Measurements from ENCODE around the gene WDR83.
"Not testable (repeated sequence)": the region's sequence is repeated elsewhere in the genome, so short reads cannot be mapped to it uniquely, and the experiment has no call there.

The WDR83 gene, protein sequence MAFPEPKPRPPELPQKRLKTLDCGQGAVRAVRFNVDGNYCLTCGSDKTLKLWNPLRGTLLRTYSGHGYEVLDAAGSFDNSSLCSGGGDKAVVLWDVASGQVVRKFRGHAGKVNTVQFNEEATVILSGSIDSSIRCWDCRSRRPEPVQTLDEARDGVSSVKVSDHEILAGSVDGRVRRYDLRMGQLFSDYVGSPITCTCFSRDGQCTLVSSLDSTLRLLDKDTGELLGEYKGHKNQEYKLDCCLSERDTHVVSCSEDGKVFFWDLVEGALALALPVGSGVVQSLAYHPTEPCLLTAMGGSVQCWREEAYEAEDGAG

DNA sequence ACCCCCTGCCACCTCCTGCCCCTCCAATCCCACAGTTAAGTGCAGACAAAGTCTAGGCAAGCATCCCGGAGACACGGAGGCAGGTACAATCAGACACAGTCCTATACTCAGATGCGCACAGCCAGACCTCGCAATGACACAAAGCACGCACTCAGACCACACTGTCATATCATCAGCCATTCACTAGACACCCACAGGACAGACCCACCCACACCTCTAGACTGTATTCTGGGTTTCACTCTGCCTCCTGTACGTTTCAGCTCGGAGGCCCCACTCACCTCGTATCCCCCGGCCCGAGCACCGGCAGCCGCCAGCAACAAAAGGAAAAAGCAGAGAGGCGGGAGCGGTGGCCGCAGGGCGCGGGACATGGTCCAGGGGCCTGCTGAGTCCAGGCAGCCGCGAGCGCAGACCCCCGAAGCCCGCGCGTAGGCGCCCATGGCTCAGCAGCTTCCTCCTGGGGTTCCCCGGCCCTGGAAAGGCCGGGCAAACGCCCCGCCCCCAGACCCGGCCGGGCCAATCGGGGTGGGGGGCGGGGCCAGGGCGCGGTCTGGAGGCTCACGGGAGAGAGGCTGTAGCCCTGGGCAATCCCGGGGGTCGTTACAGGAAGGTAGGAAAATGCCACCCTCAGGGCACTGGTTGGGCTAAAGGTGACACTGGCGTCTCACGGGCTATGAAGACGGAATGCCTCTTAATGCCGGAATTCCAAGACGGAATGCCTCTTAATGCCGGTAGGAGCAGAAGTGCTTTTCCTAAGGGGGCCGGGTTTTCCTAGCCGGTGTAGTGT, at the start of gene WDR83, which contains the start of gene MAN2B1:
TSS of gene WDR83 (plus strand) at position 543 of the 784 bp plus-strand sequence. CDS start 2,984 bp downstream, outside the sequence.
TSS of gene MAN2B1 (minus strand) at position 478 of the 784 bp plus-strand sequence. CDS start at position 437, 41 bp downstream.
- DNase-seq (ENCODE audit: low read depth) = peak; percentile 71

DNA sequence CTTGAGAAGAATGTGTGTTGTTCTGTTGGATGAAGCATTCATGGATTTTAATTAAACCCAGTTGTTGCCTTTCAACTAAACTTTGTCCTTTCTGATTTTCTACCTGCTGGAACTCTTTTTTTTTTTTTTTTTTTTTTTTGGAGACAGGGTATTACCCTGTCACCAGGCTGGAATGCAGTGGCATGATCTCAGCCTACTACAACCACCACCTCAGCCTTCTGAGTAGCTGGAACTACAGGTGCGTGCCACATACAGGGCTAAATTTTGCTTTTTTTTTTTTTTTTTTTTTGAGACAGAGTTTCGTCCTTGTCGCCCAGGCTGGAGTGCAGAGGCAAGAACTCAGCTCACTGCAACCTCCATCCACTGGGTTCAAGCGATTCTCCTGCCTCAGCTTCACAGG, 49.0 kb upstream of the WDR83 start:
- DNase-seq (ENCODE audit: low read depth) = no peak

DNA sequence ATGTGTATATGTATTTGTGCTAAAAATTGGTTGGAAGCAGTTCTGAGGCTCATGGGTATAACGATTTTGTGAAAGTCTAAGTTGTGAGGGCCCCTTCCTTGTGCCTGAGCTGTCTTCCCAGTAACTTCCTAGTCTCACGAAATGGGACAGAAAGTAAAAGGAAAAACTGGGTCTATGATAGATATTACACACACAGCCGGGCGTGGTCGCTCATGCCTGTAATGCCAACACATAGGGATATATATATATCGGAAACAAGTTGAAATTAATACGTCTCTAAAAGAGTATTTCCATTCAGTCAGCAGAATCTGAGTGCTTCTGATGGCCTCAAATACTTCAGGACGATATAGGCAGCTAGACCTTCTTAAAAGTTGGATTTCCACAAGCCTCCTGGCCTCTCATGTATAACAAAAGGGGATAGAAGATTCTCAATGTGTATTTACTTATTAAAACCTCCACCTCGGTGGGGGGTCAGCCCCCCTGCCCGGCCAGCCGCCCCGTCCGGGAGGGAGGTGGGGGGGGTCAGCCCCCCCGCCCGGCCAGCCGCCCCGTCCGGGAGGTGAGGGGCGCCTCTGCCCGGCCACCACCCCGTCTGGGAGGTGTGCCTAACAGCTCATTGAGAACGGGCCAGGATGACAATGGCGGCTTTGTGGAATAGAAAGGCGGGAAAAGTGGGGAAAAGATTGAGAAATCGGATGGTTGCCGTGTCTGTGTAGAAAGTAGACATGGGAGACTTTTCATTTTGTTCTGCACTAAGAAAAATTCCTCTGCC, 45.2 kb upstream of the WDR83 start:
- not testable (repeated sequence) for DNase-seq (ENCODE audit: low read depth)

DNA sequence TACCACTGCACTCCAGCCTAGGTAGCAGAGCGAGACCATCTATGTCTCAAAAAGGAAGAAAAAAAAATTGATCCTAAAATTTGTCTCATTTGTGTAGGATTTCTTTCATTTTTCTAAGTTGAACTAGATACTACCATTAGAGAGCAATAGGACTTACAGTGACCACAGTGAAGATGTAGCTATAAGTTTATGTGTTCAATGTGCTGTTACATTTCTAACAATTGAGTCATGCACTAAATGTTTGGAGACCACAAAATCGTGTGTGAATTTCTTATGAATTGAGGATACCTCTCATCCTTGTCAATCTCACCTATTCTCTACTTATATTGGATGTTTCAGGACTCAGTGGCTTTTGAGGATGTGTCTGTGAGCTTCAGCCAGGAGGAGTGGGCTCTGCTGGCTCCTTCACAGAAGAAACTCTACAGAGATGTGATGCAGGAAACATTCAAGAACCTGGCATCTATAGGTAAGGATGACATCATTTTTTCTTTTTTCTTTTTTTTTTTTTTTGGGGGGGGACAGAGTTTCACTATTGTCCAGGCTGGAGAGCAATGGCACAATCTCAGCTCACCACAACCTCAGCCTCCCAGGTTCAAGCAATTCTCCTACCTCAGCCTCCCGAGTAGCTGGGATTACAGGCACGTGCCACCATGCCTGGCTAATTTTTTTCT, 43.1 kb upstream of the WDR83 start:
- DNase-seq (ENCODE audit: low read depth) = no peak

DNA sequence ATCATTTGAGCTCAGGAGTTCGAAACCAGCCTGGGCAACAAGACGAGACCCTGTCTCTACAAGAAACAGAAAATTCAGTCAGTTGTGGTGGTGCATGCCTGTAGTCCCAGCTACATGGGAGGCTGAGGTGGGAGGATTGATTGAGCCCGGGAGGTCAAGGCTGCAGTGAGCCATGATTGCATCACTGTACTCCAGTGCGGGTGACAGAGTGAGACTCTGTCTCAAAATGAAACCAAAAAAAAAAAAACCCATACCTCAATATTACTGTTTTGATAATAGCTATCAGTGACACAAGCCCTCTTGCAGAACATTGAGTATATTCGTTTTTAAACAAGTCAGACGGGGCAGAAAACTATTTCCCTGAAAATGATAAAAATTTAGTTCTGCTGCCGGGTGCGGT, 39.6 kb upstream of the WDR83 start:
- no peak for DNase-seq (ENCODE audit: low read depth)

DNA sequence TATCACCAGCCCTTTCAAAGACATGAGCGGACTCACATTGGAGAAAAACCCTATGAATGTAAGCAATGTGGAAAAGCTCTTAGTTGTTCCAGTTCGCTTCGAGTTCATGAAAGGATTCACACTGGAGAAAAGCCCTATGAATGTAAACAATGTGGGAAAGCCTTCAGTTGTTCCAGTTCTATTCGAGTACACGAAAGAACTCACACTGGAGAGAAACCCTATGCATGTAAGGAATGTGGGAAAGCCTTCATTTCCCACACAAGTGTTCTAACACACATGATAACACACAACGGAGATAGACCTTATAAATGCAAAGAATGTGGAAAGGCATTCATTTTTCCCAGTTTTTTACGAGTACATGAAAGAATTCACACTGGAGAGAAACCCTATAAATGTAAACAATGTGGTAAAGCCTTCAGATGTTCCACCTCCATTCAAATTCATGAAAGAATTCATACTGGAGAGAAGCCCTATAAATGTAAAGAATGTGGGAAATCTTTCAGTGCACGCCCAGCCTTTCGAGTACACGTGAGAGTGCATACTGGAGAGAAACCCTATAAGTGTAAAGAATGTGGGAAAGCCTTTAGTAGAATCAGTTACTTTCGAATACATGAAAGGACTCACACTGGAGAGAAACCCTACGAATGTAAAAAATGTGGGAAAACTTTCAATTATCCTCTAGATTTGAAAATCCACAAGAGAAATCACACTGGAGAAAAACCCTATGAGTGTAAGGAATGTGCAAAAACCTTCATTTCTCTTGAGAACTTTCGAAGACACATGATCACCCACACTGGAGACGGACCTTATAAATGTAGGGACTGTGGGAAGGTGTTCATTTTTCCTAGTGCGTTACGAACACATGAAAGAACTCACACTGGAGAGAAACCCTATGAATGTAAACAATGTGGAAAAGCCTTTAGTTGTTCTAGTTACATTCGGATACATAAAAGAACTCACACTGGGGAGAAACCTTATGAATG, 38.3 kb upstream of the WDR83 start:
- DNase-seq (ENCODE audit: low read depth) = no peak

DNA sequence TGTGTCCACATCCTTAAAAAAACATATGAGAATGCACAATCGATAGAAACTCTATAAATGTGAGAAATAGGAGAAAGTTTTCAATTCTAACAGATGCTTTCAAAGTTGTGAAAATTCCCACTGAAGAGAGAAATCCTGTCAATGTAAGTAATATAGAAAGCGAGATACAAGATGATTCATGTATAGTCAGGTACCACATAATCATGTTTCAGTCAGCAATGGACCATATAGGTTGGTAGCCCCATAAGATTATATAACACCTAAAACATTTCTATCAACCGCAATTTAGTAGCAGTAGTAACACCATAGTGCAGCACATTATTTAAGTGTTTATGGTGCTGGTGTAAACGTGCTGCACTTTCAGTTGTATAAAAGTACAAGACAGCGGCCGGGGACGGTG, 37.4 kb upstream of the WDR83 start:
- no peak for DNase-seq (ENCODE audit: low read depth)

DNA sequence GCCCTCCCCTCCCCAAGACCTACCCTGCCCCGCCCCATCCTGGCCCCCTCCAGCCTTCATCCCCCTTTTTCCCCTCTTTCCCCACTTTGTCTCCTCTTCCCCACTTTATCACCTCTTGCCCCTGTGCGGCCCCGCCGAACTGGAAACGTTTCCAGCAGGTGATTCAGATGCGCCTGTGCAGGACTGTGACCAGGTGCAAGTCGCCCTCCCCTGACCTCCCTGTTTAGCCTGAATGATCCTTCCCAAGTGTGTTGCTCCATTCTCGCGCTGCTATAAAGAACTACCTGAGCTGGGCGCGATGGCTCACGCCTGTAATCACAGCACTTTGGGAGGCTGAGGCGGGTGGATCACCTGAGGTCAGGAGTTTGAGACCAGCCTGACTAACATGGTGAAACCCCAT, 30.0 kb upstream of the WDR83 start:
- DNase-seq (ENCODE audit: low read depth) = no peak

DNA sequence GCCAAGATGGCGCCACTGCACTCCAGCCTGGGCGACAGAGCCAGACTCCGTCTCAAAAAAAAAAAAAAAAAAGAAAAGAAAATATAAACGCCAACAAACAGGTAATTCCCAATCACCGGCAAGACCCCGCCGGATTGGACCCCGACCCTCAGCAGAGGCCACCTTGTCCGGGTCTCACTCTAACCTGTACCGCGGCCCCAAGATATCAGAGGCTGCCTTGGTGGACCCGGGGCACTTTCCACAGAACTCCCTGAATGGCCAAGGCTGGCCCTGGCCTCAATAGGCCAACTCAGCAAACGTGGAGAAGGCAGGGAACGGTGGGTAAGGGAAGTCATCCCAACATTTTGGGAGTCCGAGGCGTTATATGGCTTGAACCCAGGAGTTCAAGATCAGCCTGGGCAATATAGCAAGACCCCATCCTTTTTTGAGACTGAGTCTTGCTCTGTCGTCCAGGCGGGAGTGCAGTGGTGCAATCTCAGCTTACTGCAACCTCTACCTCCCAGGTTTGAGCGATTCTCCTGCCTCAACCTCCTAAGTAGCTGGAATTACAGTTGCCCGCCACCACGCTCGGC, 27.9 kb upstream of the WDR83 start:
- no peak for DNase-seq (ENCODE audit: low read depth)

DNA sequence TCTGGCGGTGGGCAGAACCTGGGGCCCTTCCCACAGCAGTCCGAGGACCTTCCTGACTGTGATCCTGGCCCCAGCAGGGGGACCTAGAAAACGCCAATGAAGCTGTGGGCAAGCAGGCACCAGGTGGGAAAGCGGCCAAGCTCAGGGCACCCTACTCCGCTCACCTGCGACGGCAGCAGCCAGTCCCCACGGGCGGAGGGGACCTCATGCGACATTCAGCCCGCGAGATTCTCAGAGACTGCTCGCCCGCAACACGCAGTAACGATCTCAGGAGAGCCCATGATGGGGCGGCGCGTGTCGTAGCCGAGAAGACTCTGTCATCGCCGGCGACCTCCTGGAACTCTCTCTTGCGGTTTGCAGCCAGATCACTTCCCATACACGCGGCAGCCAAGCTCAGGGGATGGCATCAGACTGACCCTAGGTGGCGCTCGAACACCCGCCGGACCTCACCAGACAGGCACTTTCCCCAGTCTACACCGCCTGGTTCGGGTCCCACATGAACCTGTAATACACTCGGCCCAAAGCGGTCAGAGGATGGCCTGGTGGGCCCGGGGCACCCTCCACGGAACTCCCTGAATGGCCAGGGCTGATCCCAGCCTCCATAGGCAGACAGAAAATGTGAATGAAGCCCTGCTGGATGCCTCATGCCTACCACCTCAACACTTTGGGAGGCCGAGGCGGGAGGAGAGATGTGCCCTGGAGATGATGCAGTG, 26.6 kb upstream of the WDR83 start:
- DNase-seq (ENCODE audit: low read depth) = peak; percentile 81

DNA sequence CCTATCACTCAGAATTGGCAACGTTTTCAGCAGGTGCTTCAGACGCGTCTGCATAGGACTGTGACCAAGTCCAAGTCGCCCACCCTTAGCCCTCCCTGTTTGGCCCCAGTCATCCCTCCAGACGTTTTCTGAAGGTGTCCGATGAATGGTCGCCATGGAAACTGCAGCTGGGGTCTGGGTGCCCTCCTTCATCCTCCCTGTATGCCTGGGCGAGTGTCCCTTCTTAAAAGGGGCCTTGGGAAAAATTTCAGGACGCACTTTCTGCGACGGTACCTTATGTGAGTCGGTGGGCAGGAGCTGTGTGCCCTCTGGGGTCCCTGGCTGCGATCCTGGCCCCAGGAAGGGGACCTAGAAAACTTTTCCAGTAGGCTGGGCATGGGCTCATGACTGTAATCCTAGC, 25.2 kb upstream of the WDR83 start:
- DNase-seq (ENCODE audit: low read depth) = no peak

DNA sequence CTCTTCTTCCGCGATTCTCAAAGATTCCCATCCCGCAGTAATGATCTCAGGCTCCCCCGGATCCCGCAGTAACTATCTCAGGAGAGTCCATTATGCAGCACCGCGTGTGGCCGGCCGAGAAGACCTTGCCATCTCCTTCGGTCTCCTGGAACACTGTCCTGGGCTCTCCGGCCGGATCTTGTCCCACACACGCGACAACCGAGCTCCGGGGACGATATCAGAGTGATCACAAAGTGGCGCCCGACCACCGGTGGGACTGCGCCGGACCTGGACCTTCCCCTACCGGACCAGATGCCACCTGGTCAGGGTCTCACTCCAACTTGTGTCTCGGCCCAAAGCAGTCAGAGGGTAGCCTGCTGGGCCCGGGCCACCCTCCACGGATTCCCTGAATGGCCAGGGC, 24.1 kb upstream of the WDR83 start:
- no peak for DNase-seq (ENCODE audit: low read depth)

DNA sequence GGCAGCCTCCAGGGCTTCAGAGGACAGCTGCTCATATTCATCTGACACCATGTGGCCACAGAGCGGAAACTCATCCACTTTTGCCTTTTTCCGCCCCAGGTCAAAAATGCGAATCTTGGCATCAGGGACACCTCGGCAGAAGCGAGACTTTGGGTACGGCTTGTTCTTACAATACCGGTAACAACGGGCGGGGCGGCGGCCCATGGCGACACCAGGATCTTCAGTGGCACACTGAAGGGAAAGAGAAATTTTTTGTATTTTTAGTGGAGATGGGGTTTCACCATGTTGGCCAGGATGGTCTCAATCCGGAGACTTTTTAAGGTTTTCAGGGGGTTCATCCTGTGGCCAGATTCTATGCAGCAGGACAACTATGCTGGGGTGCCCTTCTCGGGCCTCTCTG, 22.9 kb upstream of the WDR83 start:
- DNase-seq (ENCODE audit: low read depth) = not testable (repeated sequence)

DNA sequence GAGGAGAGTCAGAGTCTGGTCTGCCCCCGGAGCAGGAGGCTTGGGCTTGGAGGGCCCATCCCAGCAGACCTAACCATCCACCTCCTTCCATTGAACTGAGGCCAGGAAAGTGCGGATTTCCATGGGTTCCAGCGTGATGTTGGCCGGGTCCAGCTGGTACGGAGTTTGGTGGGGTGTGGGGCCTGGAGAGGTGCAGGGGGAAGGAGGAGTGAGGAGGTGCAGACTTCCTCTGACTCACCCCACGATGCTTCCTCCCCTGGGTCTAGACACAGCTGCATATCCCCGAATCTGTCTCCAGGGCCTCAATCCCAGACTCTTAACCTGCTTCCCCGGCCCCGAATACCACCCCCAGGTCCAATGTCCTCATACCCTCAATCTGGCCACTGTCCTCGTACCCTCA, 20.1 kb upstream of the WDR83 start:
- DNase-seq (ENCODE audit: low read depth) = no peak

DNA sequence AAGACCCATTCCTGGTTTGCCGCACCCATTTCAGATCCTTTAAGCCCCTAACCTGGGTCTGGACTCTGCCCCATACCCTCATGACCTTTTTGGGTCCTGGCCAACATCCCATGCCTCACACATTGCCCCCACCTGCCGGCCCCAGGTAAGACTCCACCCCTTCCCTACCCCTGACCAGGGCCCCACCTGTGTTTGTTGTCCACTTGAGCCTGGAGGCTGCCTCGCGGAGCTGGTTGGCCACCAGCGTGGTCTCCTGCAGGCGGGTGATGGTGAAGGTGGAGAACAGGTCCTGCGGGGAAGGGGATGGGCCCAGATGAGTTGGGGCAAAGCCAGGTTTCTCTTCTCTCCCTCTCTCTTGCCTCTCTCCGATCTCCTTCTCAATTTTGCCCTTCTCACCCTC, 19.6 kb upstream of the WDR83 start:
- DNase-seq (ENCODE audit: low read depth) = no peak

DNA sequence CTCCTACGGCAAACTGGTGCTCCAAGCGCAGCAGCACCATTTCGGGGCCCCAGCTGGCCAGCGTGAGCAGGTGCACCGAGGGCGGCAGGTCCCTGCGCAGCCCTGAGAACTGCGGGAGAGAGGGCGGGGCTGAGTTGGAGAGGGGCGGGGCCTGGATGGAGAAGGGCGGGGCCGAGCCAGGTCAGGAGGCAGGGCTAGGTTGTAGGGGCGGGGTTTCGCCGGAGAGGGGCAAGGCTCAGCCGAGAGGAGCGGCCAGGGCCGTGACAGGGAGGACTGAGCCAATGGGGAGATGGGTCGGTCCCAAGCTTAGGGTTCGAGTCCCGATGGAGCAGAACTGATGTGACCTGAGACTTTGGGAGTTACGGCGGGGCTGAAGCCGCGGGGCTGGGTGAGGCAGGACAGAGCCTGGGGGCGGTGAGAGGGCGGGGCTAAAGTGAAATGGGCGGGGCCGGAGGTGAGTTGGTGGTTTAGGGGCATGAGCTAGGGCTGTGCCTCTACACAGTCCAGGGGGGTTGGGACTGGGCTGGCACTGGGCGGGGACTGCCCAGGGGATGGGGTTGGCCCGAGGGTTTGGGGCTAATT, 19.0 kb upstream of the WDR83 start:
- DNase-seq (ENCODE audit: low read depth) = no peak

DNA sequence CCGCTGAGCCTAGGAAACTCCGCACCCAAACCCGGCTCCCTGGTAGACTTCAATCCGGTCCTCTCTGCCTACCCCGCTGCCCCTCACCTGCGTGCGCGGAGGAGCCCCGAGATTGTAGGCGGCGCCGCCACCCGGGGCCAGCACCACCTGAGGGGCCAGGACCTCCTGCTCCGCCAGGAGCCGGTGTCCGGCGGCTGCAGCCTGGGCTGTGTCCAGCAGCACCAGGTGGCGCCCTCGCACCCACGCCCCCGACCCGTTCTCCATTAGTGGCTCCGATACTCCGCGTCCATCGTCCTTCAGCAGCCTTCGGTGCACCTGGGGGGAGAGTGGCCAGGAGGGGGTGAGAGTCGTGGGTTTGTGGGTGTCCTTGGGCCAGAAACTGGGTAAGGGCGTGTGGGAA, 18.5 kb upstream of the WDR83 start:
- DNase-seq (ENCODE audit: low read depth) = no peak

DNA sequence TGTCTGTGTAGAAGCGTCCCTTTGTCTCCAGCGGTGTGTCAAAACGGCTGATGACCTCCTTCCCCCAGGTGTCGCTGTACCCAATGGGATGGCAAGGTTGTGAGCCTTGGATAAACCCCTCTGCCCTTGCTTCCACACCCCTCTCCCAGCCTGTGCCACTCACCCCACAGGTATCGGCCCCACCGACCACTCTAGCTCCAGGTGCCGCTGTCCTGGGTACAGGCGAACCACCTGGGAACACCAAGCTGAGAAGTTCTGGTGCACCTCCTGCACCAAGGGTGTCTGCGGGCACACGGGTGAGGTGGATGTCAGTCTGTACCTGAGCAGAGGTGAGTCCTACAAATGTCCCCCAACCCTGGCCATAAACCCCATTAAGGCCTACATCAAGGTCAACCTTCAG, 16.7 kb upstream of the WDR83 start:
- no peak for DNase-seq (ENCODE audit: low read depth)

DNA sequence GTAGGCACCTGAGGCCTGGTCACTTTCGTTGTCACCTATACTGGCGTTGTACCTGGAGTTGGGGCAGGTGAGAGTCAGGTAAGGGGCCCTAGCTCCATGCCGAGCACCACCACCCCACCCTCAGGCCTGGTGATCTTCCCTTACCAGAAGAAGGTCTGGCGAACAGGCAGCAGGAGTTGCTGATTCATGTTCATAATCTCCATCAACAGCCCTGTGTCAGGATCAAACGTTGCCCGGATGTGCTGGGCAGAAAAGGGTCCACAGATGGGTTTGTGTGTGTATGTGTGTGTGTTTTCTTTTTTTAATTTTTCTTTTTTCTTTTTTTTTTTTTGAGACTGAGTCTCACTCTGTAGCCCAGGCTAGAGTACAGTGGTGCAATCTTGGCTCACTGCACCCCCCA, 14.4 kb upstream of the WDR83 start:
- DNase-seq (ENCODE audit: low read depth) = no peak

DNA sequence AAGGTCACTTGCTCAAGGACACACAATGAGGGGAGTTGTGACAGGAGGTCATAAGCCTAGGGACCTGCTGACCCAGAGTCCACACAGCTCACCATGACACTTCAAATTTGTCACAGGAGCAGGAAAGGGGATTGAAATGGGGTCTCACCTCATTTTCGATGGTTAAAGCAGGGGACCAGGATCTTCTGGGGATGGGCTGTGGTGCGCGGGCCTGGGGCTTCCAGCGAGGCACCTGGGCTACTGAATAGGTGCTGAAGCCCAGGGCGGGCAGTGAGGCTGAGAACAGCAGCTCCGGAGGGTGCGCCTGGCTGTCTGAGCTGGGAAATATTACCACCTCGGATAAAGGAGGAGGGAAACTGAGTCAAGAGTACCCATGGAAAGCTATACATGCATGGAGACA, 11.1 kb upstream of the WDR83 start:
- DNase-seq (ENCODE audit: low read depth) = no peak
